Retinal pigment epithelial cell (primary cell): Measurements from ENCODE around the gene INHA.

Source experiments
- DNase-seq: peaks from one replicate; pipeline ENCODE4 v3.0.0-alpha.2; 2010; ENCODE audit warnings: low read depth
- H3K4me3 ChIP-seq: 2 replicates; pipeline ENCODE4 v1.5.1; 2011; ENCODE audit warnings: mild to moderate bottlenecking, low read length, control low read depth, moderate library complexity
- CTCF ChIP-seq: conservative IDR thresholded peaks from 2 replicates; pipeline ENCODE4 v1.5.1; 2011; ENCODE audit warnings: low read depth, low read length, control low read depth, inconsistent platforms

Gene INHA

GRCh38 chr2:219559156-219559915 is 12.8 kb upstream of the INHA start:
- TF ChIP-seq CTCF: no peak
- no peak for DNase-seq
- H3K4me3 ChIP-seq: no peak overlapping the region

- no peak for DNase-seq
- peak; percentile 68 for TF ChIP-seq CTCF
- H3K4me3 ChIP-seq: no peak overlapping the region
Measured at GRCh38 chr2:219560037-219560892, 11.8 kb upstream of the INHA start.

- no peak for TF ChIP-seq CTCF
- DNase-seq: no peak
- no peak overlapping the region for H3K4me3 ChIP-seq
Measured at GRCh38 chr2:219560893-219561178, 11.3 kb upstream of the INHA start.

- H3K4me3 ChIP-seq: no peak overlapping the region
- no peak for TF ChIP-seq CTCF
- no peak for DNase-seq
Measured at GRCh38 chr2:219561179-219562048, 10.7 kb upstream of the INHA start.

GRCh38 chr2:219562049-219563020 is 9.8 kb upstream of the INHA start:
- H3K4me3 ChIP-seq: no peak overlapping the region
- DNase-seq: no peak
- no peak for TF ChIP-seq CTCF

GRCh38 chr2:219563271-219563928 is 8.7 kb upstream of the INHA start:
- no peak for DNase-seq
- no peak for TF ChIP-seq CTCF
- no peak overlapping the region for H3K4me3 ChIP-seq
